ENCODE data around the gene UTS2R. TPM values are rescaled to one million over a fixed set of nuclear protein-coding genes. Genes with fewer than 3 reads are reported as not detected.

Gene UTS2R
- total RNA-seq, 4 donors from 2014 or later: not detected

DNA sequence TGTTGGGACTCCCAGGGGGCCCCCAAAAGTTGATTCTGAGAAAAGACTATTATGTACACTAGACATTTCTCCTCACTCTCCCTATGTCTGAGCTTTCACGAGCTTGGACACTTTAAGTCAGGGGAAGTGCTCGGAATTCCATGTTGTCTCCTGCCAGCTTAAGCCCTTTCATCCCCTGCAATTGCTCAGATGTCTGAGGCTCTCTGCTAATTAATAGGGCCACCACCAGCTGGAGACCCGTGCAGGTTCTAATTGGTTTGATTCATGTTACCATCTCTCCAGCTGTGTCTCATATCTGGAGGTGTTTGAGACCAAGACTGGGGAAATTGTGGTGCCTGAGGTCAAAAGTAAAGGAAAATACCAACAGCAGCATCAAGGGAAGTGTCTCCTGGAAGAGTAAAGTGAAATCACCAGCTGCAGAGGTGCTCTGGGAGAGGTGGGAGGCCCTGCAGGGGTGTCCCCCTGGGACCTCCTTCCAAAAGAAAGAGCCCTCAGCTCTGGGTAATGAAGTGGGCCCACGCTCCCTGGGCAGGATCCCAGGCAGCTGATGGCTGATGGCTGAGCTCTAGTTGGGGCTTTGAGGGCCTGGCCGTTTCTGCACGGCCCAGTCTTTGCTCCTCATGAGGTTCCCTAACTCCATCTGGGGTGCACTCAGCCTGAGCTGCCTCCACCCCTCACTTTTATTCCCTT is 5.8 kb upstream of the UTS2R start:
- no peaks in the 10 kb centered on the region for H3K36me3 ChIP-seq
- 65% methylated on average over 2 to 6 of the region's 6 CpGs for WGBS, 2 donors (ENCODE audit: low coverage in 1 of 2)
- H3K27me3 ChIP-seq: peaks cover 32% of the 10 kb centered on the region
- no peak overlapping the region for H3K4me3 ChIP-seq
- no peak overlapping the region for H3K27ac ChIP-seq
- TF ChIP-seq, protein P1, sequence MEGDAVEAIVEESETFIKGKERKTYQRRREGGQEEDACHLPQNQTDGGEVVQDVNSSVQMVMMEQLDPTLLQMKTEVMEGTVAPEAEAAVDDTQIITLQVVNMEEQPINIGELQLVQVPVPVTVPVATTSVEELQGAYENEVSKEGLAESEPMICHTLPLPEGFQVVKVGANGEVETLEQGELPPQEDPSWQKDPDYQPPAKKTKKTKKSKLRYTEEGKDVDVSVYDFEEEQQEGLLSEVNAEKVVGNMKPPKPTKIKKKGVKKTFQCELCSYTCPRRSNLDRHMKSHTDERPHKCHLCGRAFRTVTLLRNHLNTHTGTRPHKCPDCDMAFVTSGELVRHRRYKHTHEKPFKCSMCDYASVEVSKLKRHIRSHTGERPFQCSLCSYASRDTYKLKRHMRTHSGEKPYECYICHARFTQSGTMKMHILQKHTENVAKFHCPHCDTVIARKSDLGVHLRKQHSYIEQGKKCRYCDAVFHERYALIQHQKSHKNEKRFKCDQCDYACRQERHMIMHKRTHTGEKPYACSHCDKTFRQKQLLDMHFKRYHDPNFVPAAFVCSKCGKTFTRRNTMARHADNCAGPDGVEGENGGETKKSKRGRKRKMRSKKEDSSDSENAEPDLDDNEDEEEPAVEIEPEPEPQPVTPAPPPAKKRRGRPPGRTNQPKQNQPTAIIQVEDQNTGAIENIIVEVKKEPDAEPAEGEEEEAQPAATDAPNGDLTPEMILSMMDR (IDR thresholded peaks at IDR 0.05): no peak
- TF ChIP-seq POLR2AphosphoS5 (IDR thresholded peaks at IDR 0.05) (no peak), EP300 (IDR thresholded peaks at IDR 0.05) (no peak)
- H3K4me1 ChIP-seq: peaks cover 0 to 7% (median 2%) of the 10 kb centered on the region in 3 donors
- no peak for ATAC-seq
- no peaks in the 10 kb centered on the region for H3K9me3 ChIP-seq

DNA sequence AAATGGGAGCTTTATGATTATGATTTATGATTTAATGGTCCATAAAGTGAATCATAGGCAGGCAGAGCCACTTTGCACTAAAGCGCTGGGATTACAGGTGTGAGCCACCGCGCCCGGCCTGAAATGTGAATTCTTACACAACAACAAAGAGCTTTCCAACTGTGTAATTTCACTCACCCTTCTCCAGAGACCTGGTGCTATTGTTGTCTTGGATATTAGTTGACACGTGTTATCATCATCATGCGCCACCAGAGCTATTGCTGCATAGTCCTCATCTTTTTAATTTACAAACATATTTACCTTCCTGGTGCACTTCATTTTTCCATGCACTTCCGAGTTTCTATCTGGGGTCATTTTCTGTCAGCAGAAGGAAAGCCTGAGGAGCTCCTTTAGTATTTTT is 4.8 kb upstream of the UTS2R start:
- 74 to 87% methylated on average over 6 to 7 of the region's 7 CpGs for WGBS, 2 donors (ENCODE audit: low coverage in 1 of 2)
- H3K27me3 ChIP-seq: peaks cover 42% of the 10 kb centered on the region
- TF ChIP-seq EP300 (IDR thresholded peaks at IDR 0.05): no peak
- TF ChIP-seq, protein P1 (IDR thresholded peaks at IDR 0.05): no peak
- no peak for TF ChIP-seq POLR2A (IDR thresholded peaks at IDR 0.05)
- TF ChIP-seq POLR2AphosphoS5 (IDR thresholded peaks at IDR 0.05): no peak

GRCh38 chr17:82367724-82368524 is 3.6 kb upstream of the UTS2R start:
- Histone ChIP-seq H3K36me3 (no peaks in the 10 kb centered on the region), H3K4me3 (no peak overlapping the region), H3K27me3 (peaks cover 54% of the 10 kb centered on the region), H3K9me3 (no peaks in the 10 kb centered on the region), H3K27ac (no peak overlapping the region), H3K4me1 (peaks cover 0 to 25% (median 9%) of the 10 kb centered on the region in 3 donors)
- TF ChIP-seq POLR2A (IDR thresholded peaks at IDR 0.05) (no peak), POLR2AphosphoS5 (IDR thresholded peaks at IDR 0.05) (no peak), EP300 (IDR thresholded peaks at IDR 0.05) (no peak)
- TF ChIP-seq, protein P1 (IDR thresholded peaks at IDR 0.05): no peak
- ATAC-seq: no peak
- 69 to 70% methylated on average over 4 to 10 of the region's 14 CpGs for WGBS, 2 donors (ENCODE audit: low coverage in 1 of 2)

More for the DNA sequence above, 4.8 kb upstream of the UTS2R start:
- Histone ChIP-seq H3K4me1 (peaks cover 0 to 17% (median 9%) of the 10 kb centered on the region in 3 donors), H3K4me3 (no peak overlapping the region), H3K9me3 (no peaks in the 10 kb centered on the region), H3K27ac (no peak overlapping the region), H3K36me3 (no peaks in the 10 kb centered on the region)
- ATAC-seq: no peak

GRCh38 chr17:82369211-82369610 is 2.4 kb upstream of the UTS2R start:
- no peak overlapping the region for H3K4me3 ChIP-seq
- H3K27me3 ChIP-seq: peaks cover 66% of the 10 kb centered on the region
- ATAC-seq: no peak
- H3K4me1 ChIP-seq: peaks cover 0 to 25% (median 9%) of the 10 kb centered on the region in 3 donors
- TF ChIP-seq POLR2A (IDR thresholded peaks at IDR 0.05) (no peak), EP300 (IDR thresholded peaks at IDR 0.05) (no peak), POLR2AphosphoS5 (IDR thresholded peaks at IDR 0.05) (no peak)
- TF ChIP-seq, protein P1 (IDR thresholded peaks at IDR 0.05): no peak
- no peaks in the 10 kb centered on the region for H3K9me3 ChIP-seq
- no peaks in the 10 kb centered on the region for H3K36me3 ChIP-seq
- no peak overlapping the region for H3K27ac ChIP-seq
- 86 to 90% methylated on average over 6 to 7 of the region's 7 CpGs for WGBS, 2 donors (ENCODE audit: low coverage in 1 of 2)
